Endothelial cell of umbilical vein (primary cell): ENCODE data around the gene TMPRSS12. TPM values are rescaled to one million over a fixed set of nuclear protein-coding genes. Genes with fewer than 3 reads are reported as not detected.

Source experiments
- BruUV-seq: library from RNA; stranded (reverse); fragments of 400-500 nt; replicated peaks from 2 replicates; lab custom pipeline; 2021; lab: Mats Ljungman, UMichigan
- CTCF ChIA-PET: fragments of 300-600, 350-600 bp; sonication (Branson Sonifier 250); formaldehyde crosslinking; loops from one replicate; lab custom pipeline; 2021; ENCODE audit warnings: antibody characterized with exemption, inconsistent platforms; lab: Charles Lee
- POLR2A ChIA-PET: fragments of 300-600, 350-600 bp; sonication (Branson Sonifier 250); formaldehyde crosslinking; loops from one replicate; lab custom pipeline; 2021; ENCODE audit warnings: antibody characterized with exemption, inconsistent platforms; lab: Charles Lee
- DNase-seq: peaks from one replicate; pipeline ENCODE4 v3.0.0-alpha.2; 2011; ENCODE audit warnings: low read depth, low spot score
- FAIRE-seq: peaks from 2 replicates; lab custom pipeline; 2011; peaks lifted over from hg19 to GRCh38; lab: Jason Lieb, UNC
- H2AFZ ChIP-seq: 2 replicates; pipeline ENCODE4 v1.6.0; 2012; ENCODE audit warnings: low read depth, low read length, control low read depth, inconsistent platforms
- H3K27ac ChIP-seq: 2 replicates; pipeline ENCODE4 v1.5.1; 2011; ENCODE audit warnings: low read depth, mild to moderate bottlenecking, control low read depth, low read length, moderate library complexity; ENCODE audit not compliant: insufficient read depth
- H3K27me3 ChIP-seq, 2 experiments: 2 replicates each; pipeline versions ENCODE4 v1.6.0 to v1.6.1; 2011; ENCODE audit warnings: low read length in 2 of 2, mixed read lengths in 1 of 2; ENCODE audit not compliant: control insufficient read depth in 2 of 2, insufficient read depth in 2 of 2
- H3K36me3 ChIP-seq, 2 experiments: 2 replicates in 1 of 2; 3 replicates in 1 of 2; pipeline ENCODE4 v1.5.1; 2011; ENCODE audit warnings: low read length in 2 of 2, mild to moderate bottlenecking in 1 of 2, moderate library complexity in 1 of 2; ENCODE audit not compliant: control insufficient read depth in 2 of 2, insufficient read depth in 2 of 2; ENCODE audit errors: extremely low read depth in 1 of 2
- H3K4me1 ChIP-seq: 3 replicates; pipeline ENCODE4 v1.5.1; 2011; ENCODE audit warnings: mild to moderate bottlenecking, low read length; ENCODE audit not compliant: control insufficient read depth, insufficient read depth; ENCODE audit errors: extremely low read depth
- H3K4me2 ChIP-seq: 2 replicates; pipeline ENCODE4 v1.6.1; 2011; ENCODE audit warnings: low read length, control low read depth, mixed read lengths; ENCODE audit not compliant: insufficient read depth
- H3K4me3 ChIP-seq, 3 experiments: fragments of 200-600 bp in 1 of 3; sonication (generic), shearing (Covaris generic) in 1 of 3; replicated peaks in 1 of 3; 2 replicates each; pipeline ENCODE4 v1.5.1; 2011 to 2016; ENCODE audit warnings: control low read depth in 3 of 3, low read length in 3 of 3, mild to moderate bottlenecking in 2 of 3, inconsistent platforms in 1 of 3, low read depth in 1 of 3, moderate library complexity in 1 of 3; ENCODE audit not compliant: insufficient read depth in 1 of 3
- H3K79me2 ChIP-seq: 2 replicates; pipeline ENCODE4 v1.6.0; 2012; ENCODE audit warnings: low read length, inconsistent platforms; ENCODE audit not compliant: control insufficient read depth, insufficient read depth
- H3K9ac ChIP-seq: replicated peaks from 2 replicates; pipeline ENCODE3; 2011; ENCODE audit warnings: low read length, control low read depth; ENCODE audit not compliant: insufficient read depth; ENCODE audit errors: extremely low read depth
- H3K9me1 ChIP-seq: replicated peaks from 3 replicates; pipeline ENCODE4 v1.6.0; 2011; ENCODE audit warnings: mild to moderate bottlenecking, low read length; ENCODE audit not compliant: control insufficient read depth, insufficient read depth; ENCODE audit errors: extremely low read depth
- H3K9me3 ChIP-seq: replicated peaks from 2 replicates; pipeline ENCODE4 v1.5.1; 2012; ENCODE audit warnings: low read length, inconsistent platforms; ENCODE audit not compliant: control insufficient read depth, insufficient read depth
- H4K20me1 ChIP-seq: replicated peaks from 2 replicates; pipeline ENCODE3; 2011; ENCODE audit warnings: mild to moderate bottlenecking, low read length; ENCODE audit not compliant: control insufficient read depth, insufficient read depth; ENCODE audit errors: extremely low read depth
- EZH2 ChIP-seq: IDR thresholded peaks from 2 replicates; pipeline ENCODE4 v1.6.1; 2012; ENCODE audit warnings: borderline replicate concordance, low read depth, mild to moderate bottlenecking, moderate library complexity, low read length, inconsistent platforms; ENCODE audit not compliant: severe bottlenecking
- MYC ChIP-seq: IDR thresholded peaks from one replicate; pipeline ENCODE4 v1.6.1; 2011; ENCODE audit warnings: mild to moderate bottlenecking, low read depth, low read length
- POLR2A ChIP-seq: IDR thresholded peaks from 2 replicates; pipeline ENCODE4 v1.6.1; 2012; ENCODE audit warnings: low read depth, mild to moderate bottlenecking, control low read depth, low read length
- POLR2AphosphoS5 ChIP-seq: IDR thresholded peaks from 2 replicates; pipeline ENCODE4 v1.6.1; 2012; ENCODE audit warnings: low read depth, mild to moderate bottlenecking, control low read depth, low read length, moderate library complexity; ENCODE audit not compliant: insufficient read depth
- dilution Hi-C: fragments of 300-500 bp; cut with MboI; formaldehyde crosslinking; loops from one replicate; pipeline ENCODE4 v1.15.0; 2019; ENCODE audit warnings: low sequenced_read_pairs; ENCODE audit not compliant: extremely low pct_ligation_motif_present
- intact Hi-C: fragments of 100-400 bp; cut with micrococcal nuclease; formaldehyde crosslinking; loops from one replicate; pipeline ENCODE4 v1.10.0; 2022
- polyA plus RNA-seq, 4 experiments: library from polyadenylated mRNA; depleted of rRNA in 3 of 4; stranded (reverse) in 3 of 4; unstranded in 1 of 4; fragments of >200 nt; gene quantifications; 2 replicates each; pipeline versions ENCODE4 v1.2.1 to v1.2.3, GENCODE V29; 2011 to 2012; ENCODE audit warnings: missing spikeins in 1 of 4
- total RNA-seq: library from RNA; stranded (reverse); gene quantifications from 2 replicates; pipeline ENCODE4 v1.2.3, GENCODE V29; 2021
- TF ChIP-seq, protein P1 (sequence below): IDR thresholded peaks from 2 replicates; pipeline ENCODE4 v1.6.1; 2011; ENCODE audit not compliant: insufficient read depth, insufficient read length
- TF ChIP-seq, protein P2 (sequence below), 2 donors: IDR thresholded peaks; 1 replicate in 1 of 2; 2 replicates in 1 of 2; pipeline ENCODE4 v1.5.1; 2011; ENCODE audit warnings: low read length in 2 of 2, mild to moderate bottlenecking in 2 of 2, moderate library complexity in 2 of 2, control low read depth in 1 of 2, inconsistent platforms in 1 of 2, low read depth in 1 of 2; ENCODE audit not compliant: insufficient read depth in 1 of 2; ENCODE audit errors: extremely low read depth in 1 of 2

The TMPRSS12 gene
- total and polyA plus RNA-seq, 2 donors (not counting 3 experiments of a cell fraction or from before 2014, with no cell fraction given), result not detected

DNA sequence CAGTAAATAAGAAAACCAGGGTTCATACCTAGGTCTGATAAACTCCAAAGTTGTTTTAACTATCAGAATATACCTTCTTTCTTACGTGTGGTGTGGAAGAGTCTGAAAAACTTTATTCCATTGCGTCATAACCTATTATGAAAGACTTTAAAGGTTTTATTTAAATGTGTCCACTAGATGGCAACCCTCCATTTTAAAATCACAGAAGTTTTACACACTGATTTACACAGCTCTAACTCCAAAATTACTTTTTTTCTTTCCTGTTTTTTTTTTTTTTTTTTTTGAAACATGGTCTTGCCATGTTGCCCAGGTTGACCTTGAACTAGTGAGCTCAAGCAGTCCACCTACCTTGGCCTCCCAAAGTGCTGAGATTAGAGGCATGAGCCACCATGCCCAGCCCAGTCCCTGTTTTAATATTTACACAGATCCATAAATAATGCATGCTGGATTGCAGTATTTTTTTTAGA is 17.3 kb upstream of the TMPRSS12 start:
- no peak overlapping the region for H3K4me3 ChIP-seq
- no peak overlapping the region for H3K9ac ChIP-seq
- DNase-seq (peak; percentile 78), FAIRE-seq (peak; percentile 87)
- no peaks in the 10 kb centered on the region for H3K9me3 ChIP-seq
- H3K4me2 ChIP-seq, result peak overlapping the region; percentile 36
- H3K9me1 ChIP-seq, result no peaks in the 10 kb centered on the region
- no peak overlapping the region for H3K27ac ChIP-seq
- peak overlapping the region; percentile 21 for H2AFZ ChIP-seq
- ChIA-PET CTCF (interaction anchor here (0.6 to 6.9 kb wide), 35 partner anchors 11 to 525 kb away, joined by 3 to 299 read pairs (median 4); partner anchors contain the start of genes ATF1, DAZAP2, LETMD1 and SLC11A2), POLR2A (interaction anchor here (0.6 to 1.3 kb wide), 2 partner anchors 258 to 512 kb away, joined by 3 read pairs; no protein-coding TSS in a partner anchor)
- intact Hi-C loops, result loop anchor here (1.0 to 5.0 kb wide), 7 partner anchors 60 to 527 kb away; partner anchors contain the start of gene CSRNP2
- no peaks in the 10 kb centered on the region for H3K4me1 ChIP-seq
- BruUV-seq, result no TSS peak
- no peaks in the 10 kb centered on the region for H3K79me2 ChIP-seq
- no peaks in the 10 kb centered on the region for H4K20me1 ChIP-seq
- no peaks in the 10 kb centered on the region for H3K27me3 ChIP-seq
- TF ChIP-seq MYC (no peak), POLR2AphosphoS5 (no peak), POLR2A (no peak), EZH2 (no peak)
- TF ChIP-seq, protein P1, sequence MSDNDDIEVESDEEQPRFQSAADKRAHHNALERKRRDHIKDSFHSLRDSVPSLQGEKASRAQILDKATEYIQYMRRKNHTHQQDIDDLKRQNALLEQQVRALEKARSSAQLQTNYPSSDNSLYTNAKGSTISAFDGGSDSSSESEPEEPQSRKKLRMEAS, result no peak
- TF ChIP-seq, protein P2, sequence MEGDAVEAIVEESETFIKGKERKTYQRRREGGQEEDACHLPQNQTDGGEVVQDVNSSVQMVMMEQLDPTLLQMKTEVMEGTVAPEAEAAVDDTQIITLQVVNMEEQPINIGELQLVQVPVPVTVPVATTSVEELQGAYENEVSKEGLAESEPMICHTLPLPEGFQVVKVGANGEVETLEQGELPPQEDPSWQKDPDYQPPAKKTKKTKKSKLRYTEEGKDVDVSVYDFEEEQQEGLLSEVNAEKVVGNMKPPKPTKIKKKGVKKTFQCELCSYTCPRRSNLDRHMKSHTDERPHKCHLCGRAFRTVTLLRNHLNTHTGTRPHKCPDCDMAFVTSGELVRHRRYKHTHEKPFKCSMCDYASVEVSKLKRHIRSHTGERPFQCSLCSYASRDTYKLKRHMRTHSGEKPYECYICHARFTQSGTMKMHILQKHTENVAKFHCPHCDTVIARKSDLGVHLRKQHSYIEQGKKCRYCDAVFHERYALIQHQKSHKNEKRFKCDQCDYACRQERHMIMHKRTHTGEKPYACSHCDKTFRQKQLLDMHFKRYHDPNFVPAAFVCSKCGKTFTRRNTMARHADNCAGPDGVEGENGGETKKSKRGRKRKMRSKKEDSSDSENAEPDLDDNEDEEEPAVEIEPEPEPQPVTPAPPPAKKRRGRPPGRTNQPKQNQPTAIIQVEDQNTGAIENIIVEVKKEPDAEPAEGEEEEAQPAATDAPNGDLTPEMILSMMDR (IDR thresholded peaks at IDR 0.05; ENCODE audit: extremely low read depth in 1 of 2, insufficient read depth in 1 of 2, low read depth in 1 of 2, low read length in 2 of 2), result peak; percentile 24 to 25
- dilution Hi-C loops, result no loop called here
- H3K36me3 ChIP-seq, result no peaks in the 10 kb centered on the region
